ENCODE measurements around the gene FAM204A. TPM values are rescaled to one million over a fixed set of nuclear protein-coding genes. Genes with fewer than 3 reads are reported as not detected.

Gene FAM204A
- polyA plus RNA-seq, 3 donors: 24.6 to 191 (median 139) TPM

DNA sequence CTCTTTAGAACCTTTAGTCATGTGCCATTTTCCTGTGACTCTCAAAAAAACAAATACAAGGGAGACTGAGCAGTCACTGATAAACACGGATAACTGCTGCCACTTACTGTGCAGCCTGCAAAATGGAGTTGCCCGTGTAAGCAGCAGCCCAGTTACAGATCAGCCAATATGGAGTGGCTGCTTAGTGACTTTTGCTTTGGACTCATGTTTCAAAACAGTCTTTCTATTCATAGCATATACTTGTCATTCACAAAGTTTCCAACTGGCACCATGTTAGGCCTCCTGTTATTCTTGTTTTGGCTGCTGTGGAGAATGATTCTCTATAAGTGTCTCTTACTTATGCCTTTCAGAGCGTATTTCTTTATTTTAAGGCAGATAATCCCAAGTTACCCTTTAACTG, 3.0 kb downstream of the FAM204A start:
- H3K9me3 Mint-ChIP-seq: peaks cover 0 to 1% (median 0%) of the 10 kb centered on the region in 7 donors
- no CpG with 5 or more reads among the region's 3 CpGs for WGBS (ENCODE audit: insufficient coverage)
- no peak overlapping the region for H3K4me3 Mint-ChIP-seq
- H3K27ac ChIP-seq (ENCODE audit: low read depth in 1 of 2, low read length in 2 of 2): no peak overlapping the region
- H3K27me3 Mint-ChIP-seq (ENCODE audit: low read depth in 3 of 3): peaks cover 0 to 3% (median 0%) of the 10 kb centered on the region in 3 donors
- no peak overlapping the region for H3K4me3 ChIP-seq (replicated peaks in 1 of 3; ENCODE audit: low read depth in 2 of 3, low read length in 3 of 3)
- TF ChIP-seq, protein P1, sequence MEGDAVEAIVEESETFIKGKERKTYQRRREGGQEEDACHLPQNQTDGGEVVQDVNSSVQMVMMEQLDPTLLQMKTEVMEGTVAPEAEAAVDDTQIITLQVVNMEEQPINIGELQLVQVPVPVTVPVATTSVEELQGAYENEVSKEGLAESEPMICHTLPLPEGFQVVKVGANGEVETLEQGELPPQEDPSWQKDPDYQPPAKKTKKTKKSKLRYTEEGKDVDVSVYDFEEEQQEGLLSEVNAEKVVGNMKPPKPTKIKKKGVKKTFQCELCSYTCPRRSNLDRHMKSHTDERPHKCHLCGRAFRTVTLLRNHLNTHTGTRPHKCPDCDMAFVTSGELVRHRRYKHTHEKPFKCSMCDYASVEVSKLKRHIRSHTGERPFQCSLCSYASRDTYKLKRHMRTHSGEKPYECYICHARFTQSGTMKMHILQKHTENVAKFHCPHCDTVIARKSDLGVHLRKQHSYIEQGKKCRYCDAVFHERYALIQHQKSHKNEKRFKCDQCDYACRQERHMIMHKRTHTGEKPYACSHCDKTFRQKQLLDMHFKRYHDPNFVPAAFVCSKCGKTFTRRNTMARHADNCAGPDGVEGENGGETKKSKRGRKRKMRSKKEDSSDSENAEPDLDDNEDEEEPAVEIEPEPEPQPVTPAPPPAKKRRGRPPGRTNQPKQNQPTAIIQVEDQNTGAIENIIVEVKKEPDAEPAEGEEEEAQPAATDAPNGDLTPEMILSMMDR (IDR thresholded peaks at IDR 0.05): no peak
- no peak overlapping the region for H3K9ac ChIP-seq (ENCODE audit: insufficient read depth, low read length, poor library complexity, severe bottlenecking)
- peaks cover 21 to 28% of the 10 kb centered on the region in 2 donors for H3K4me1 ChIP-seq (ENCODE audit: control insufficient read depth in 1 of 2, insufficient read depth in 2 of 2, low read length in 2 of 2)
- H3K4me1 Mint-ChIP-seq: peaks cover 35% of the 10 kb centered on the region
- H2AFZ ChIP-seq (ENCODE audit: insufficient read depth, low read depth, low read length, poor library complexity, severe bottlenecking): no peak overlapping the region
- peaks cover 52% of the 10 kb centered on the region for H4K20me1 ChIP-seq (ENCODE audit: insufficient read depth, low read length)
- H3K27me3 ChIP-seq (ENCODE audit: control insufficient read depth in 2 of 2, insufficient read depth in 2 of 2, low read length in 2 of 2): no peaks in the 10 kb centered on the region
- peaks cover 62% of the 10 kb centered on the region for H3K79me2 ChIP-seq (ENCODE audit: insufficient read depth, low read length)
- peaks cover 37 to 43% of the 10 kb centered on the region in 2 donors for H3K36me3 Mint-ChIP-seq
- no peak overlapping the region for H3K27ac Mint-ChIP-seq
- intact Hi-C loops (cut with micrococcal nuclease): no loop called here
- H3K9me3 ChIP-seq (replicated peaks in 1 of 2; ENCODE audit: control insufficient read depth in 1 of 2, insufficient read depth in 1 of 2, low read length in 2 of 2): no peaks in the 10 kb centered on the region
- no peak for DNase-seq
- peaks cover 29 to 48% of the 10 kb centered on the region in 2 donors for H3K36me3 ChIP-seq (replicated peaks in 1 of 2; ENCODE audit: control insufficient read depth in 1 of 2, insufficient read depth in 2 of 2, low read length in 2 of 2)
- H3K4me2 ChIP-seq (replicated peaks; ENCODE audit: extremely low read depth, low read length, poor library complexity, severe bottlenecking): no peak overlapping the region

- H3K36me3 Mint-ChIP-seq: peaks cover 54 to 61% of the 10 kb centered on the region in 2 donors
- H3K4me2 ChIP-seq (replicated peaks; ENCODE audit: extremely low read depth, low read length, poor library complexity, severe bottlenecking): no peak overlapping the region
- peaks cover 42 to 65% of the 10 kb centered on the region in 2 donors for H3K36me3 ChIP-seq (replicated peaks in 1 of 2; ENCODE audit: control insufficient read depth in 1 of 2, insufficient read depth in 2 of 2, low read length in 2 of 2)
- H4K20me1 ChIP-seq (ENCODE audit: insufficient read depth, low read length): peaks cover 66% of the 10 kb centered on the region
- H3K79me2 ChIP-seq (ENCODE audit: insufficient read depth, low read length): peaks cover 64% of the 10 kb centered on the region
- DNase-seq: no peak
- no peak overlapping the region for H3K4me3 Mint-ChIP-seq
- H3K9me3 ChIP-seq (replicated peaks in 1 of 2; ENCODE audit: control insufficient read depth in 1 of 2, insufficient read depth in 1 of 2, low read length in 2 of 2): no peaks in the 10 kb centered on the region
- intact Hi-C loops (cut with micrococcal nuclease): no loop called here
- H3K27ac Mint-ChIP-seq: no peak overlapping the region
- H2AFZ ChIP-seq (ENCODE audit: insufficient read depth, low read depth, low read length, poor library complexity, severe bottlenecking): no peak overlapping the region
- peaks cover 32% of the 10 kb centered on the region for H3K4me1 Mint-ChIP-seq
- no peak overlapping the region for H3K4me3 ChIP-seq (replicated peaks in 1 of 3; ENCODE audit: low read depth in 2 of 3, low read length in 3 of 3)
- no CpG with 5 or more reads among the region's 1 CpG for WGBS (ENCODE audit: insufficient coverage)
- H3K27me3 ChIP-seq (ENCODE audit: control insufficient read depth in 2 of 2, insufficient read depth in 2 of 2, low read length in 2 of 2): no peaks in the 10 kb centered on the region
- H3K27me3 Mint-ChIP-seq (ENCODE audit: low read depth in 3 of 3): no peaks in the 10 kb centered on the region
- peaks cover 17 to 23% of the 10 kb centered on the region in 2 donors for H3K4me1 ChIP-seq (ENCODE audit: control insufficient read depth in 1 of 2, insufficient read depth in 2 of 2, low read length in 2 of 2)
- H3K9ac ChIP-seq (ENCODE audit: insufficient read depth, low read length, poor library complexity, severe bottlenecking): no peak overlapping the region
- no peak overlapping the region for H3K27ac ChIP-seq (ENCODE audit: low read depth in 1 of 2, low read length in 2 of 2)
- TF ChIP-seq, protein P1 (IDR thresholded peaks at IDR 0.05): no peak
- no peaks in the 10 kb centered on the region for H3K9me3 Mint-ChIP-seq
Observed at GRCh38 chr10:118337356-118337755, 4.8 kb downstream of the FAM204A start.

All from CD14-positive monocyte (primary cell).